GM12878 (cell line): ENCODE data around the gene HIF3A. TPM values are rescaled to one million over a fixed set of nuclear protein-coding genes. Genes with fewer than 3 reads are reported as not detected.

Experiments
- ATAC-seq: fragments of 200-7000 bp; cut with Tn5 transposase; 3 replicates; pipeline ENCODE4 v1.9.1; 2020; ENCODE audit warnings: mild to moderate bottlenecking, moderate library complexity
- BruUV-seq: library from RNA; stranded (reverse); fragments of 400-500 nt; replicated peaks from 2 replicates; lab custom pipeline; 2021; lab: Mats Ljungman, UMichigan
- CTCF ChIA-PET: fragments of 300-600 bp; sonication (Branson Sonifier 250); formaldehyde crosslinking; extraction: SDS; loops from one replicate; lab custom pipeline; 2021; ENCODE audit warnings: inconsistent platforms; lab: Yijun Ruan, JAX
- POLR2A ChIA-PET: fragments of 350-600 bp; formaldehyde crosslinking; extraction: SDS; loops from one replicate; lab custom pipeline; 2021; ENCODE audit warnings: inconsistent platforms; lab: Charles Lee
- RAD21 ChIA-PET: fragments of 300-600 bp; sonication (Branson Sonifier 250); formaldehyde crosslinking; loops from one replicate; lab custom pipeline; 2023; ENCODE audit warnings: antibody characterized with exemption; ENCODE audit not compliant: unreplicated experiment; lab: Charles Lee
- SMC1A ChIA-PET: fragments of 300-600 bp; sonication (Branson Sonifier 250); formaldehyde crosslinking; loops from one replicate; lab custom pipeline; 2023; ENCODE audit not compliant: unreplicated experiment, uncharacterized antibody; lab: Charles Lee
- DNase-seq: peaks from one replicate; pipeline ENCODE4 v3.0.0-alpha.2; 2011; ENCODE audit warnings: low read depth, low spot score
- FAIRE-seq: peaks from 3 replicates; lab custom pipeline; 2011; peaks lifted over from hg19 to GRCh38; lab: Jason Lieb, UNC
- H2AFZ ChIP-seq: 2 replicates; pipeline ENCODE4 v1.6.0; 2011; ENCODE audit warnings: low read depth, low read length, control low read depth; ENCODE audit not compliant: control insufficient read depth
- H3K27ac ChIP-seq: 2 replicates; pipeline ENCODE4 v1.5.1; 2011; ENCODE audit warnings: control low read depth; ENCODE audit not compliant: control insufficient read depth, insufficient read depth
- H3K27me3 ChIP-seq, 2 experiments: replicated peaks in 1 of 2; 2 replicates each; pipeline versions ENCODE4 v1.6.0 to v1.6.1; 2011; ENCODE audit warnings: low read length in 1 of 2; ENCODE audit not compliant: control insufficient read depth in 2 of 2, insufficient read depth in 2 of 2
- H3K36me3 ChIP-seq, 2 experiments: 2 replicates each; pipeline ENCODE4 v1.5.1; 2011; ENCODE audit warnings: low read length in 1 of 2; ENCODE audit not compliant: control insufficient read depth in 2 of 2, insufficient read depth in 2 of 2
- H3K4me1 ChIP-seq: 2 replicates; pipeline ENCODE4 v1.6.1; 2011; ENCODE audit warnings: mild to moderate bottlenecking, low read length, moderate library complexity, mixed read lengths; ENCODE audit not compliant: control insufficient read depth, insufficient read depth
- H3K4me2 ChIP-seq: 2 replicates; pipeline ENCODE4 v1.6.0; 2011; ENCODE audit warnings: control low read depth; ENCODE audit not compliant: control insufficient read depth, insufficient read depth
- H3K4me3 ChIP-seq: fragments of 200-600 bp; sonication (generic); 2 replicates; pipeline ENCODE4 v1.5.1; 2016
- H3K79me2 ChIP-seq: 2 replicates; pipeline ENCODE4 v1.6.0; 2011; ENCODE audit warnings: low read length; ENCODE audit not compliant: control insufficient read depth, insufficient read depth
- H3K9ac ChIP-seq: 2 replicates; pipeline ENCODE4 v1.8.0; 2011; ENCODE audit warnings: low read length, control low read depth, mixed read lengths; ENCODE audit not compliant: control insufficient read depth, insufficient read depth
- H3K9me3 ChIP-seq: replicated peaks from 3 replicates; pipeline ENCODE4 v1.5.1; 2011; ENCODE audit warnings: mild to moderate bottlenecking, low read length; ENCODE audit not compliant: control insufficient read depth, insufficient read depth
- H4K20me1 ChIP-seq: 2 replicates; pipeline ENCODE4 v1.6.0; 2011; ENCODE audit not compliant: control insufficient read depth, insufficient read depth
- CBX5 ChIP-seq: sonication (generic); IDR thresholded peaks from 2 replicates; pipeline ENCODE4 v1.6.1; 2016; ENCODE audit warnings: low read depth, moderate library complexity, mild to moderate bottlenecking, inconsistent platforms
- CREM ChIP-seq: IDR thresholded peaks from 2 replicates; pipeline ENCODE4 v1.6.1; 2014; ENCODE audit warnings: antibody characterized with exemption, low read depth
- FOXK2 ChIP-seq: fragments of 450-650 bp; IDR thresholded peaks from 2 replicates; pipeline ENCODE4 v1.6.1; 2017; ENCODE audit warnings: mild to moderate bottlenecking, moderate library complexity
- MYB ChIP-seq: fragments of 150-350 bp; IDR thresholded peaks from 2 replicates; pipeline ENCODE4 v1.6.1; 2014; ENCODE audit warnings: mild to moderate bottlenecking, low read depth, low read length, borderline replicate concordance
- NBN ChIP-seq: fragments of 450-650 bp; IDR thresholded peaks from 2 replicates; pipeline ENCODE4 v1.6.1; 2016
- NFYB ChIP-seq: IDR thresholded peaks from 2 replicates; pipeline ENCODE4 v1.6.1; 2011; ENCODE audit warnings: low read depth, mild to moderate bottlenecking, low read length, improper control_type of control experiment, moderate library complexity; ENCODE audit not compliant: insufficient read depth
- PAX5 ChIP-seq: IDR thresholded peaks from 2 replicates; pipeline ENCODE4 v1.6.1; 2011; ENCODE audit warnings: low read depth, low read length, borderline replicate concordance
- RB1 ChIP-seq: fragments of 450-650 bp; formaldehyde crosslinking; IDR thresholded peaks from 2 replicates; pipeline ENCODE4 v1.6.1; 2017; ENCODE audit warnings: mild to moderate bottlenecking, borderline replicate concordance
- SMAD1 ChIP-seq: fragments of 450-650 bp; IDR thresholded peaks from 2 replicates; pipeline ENCODE4 v1.6.1; 2018; ENCODE audit warnings: mild to moderate bottlenecking, low read depth; ENCODE audit not compliant: partially characterized antibody
- SPI1 ChIP-seq: IDR thresholded peaks from 2 replicates; pipeline ENCODE4 v1.6.1; 2011; ENCODE audit warnings: low read depth, mild to moderate bottlenecking, low read length, moderate library complexity, borderline replicate concordance; ENCODE audit not compliant: insufficient read depth
- STAT1 ChIP-seq: fragments of 450-650 bp; conservative IDR thresholded peaks from 2 replicates; pipeline ENCODE4 v1.6.1; 2014; ENCODE audit warnings: antibody characterized with exemption, mild to moderate bottlenecking
- WRNIP1 ChIP-seq: IDR thresholded peaks from 2 replicates; pipeline ENCODE4 v1.6.1; 2011; ENCODE audit warnings: low read depth, low read length, improper control_type of control experiment, borderline replicate concordance
- ZZZ3 ChIP-seq: IDR thresholded peaks from 2 replicates; pipeline ENCODE4 v1.6.1; 2011; ENCODE audit warnings: low read depth; ENCODE audit not compliant: control insufficient read depth, insufficient read length
- WGBS: methylation state at CpG from one replicate; pipeline ENCODE4 v1.1.6; 2016; ENCODE audit warnings: low lambda C conversion rate; ENCODE audit not compliant: insufficient replicate concordance, insufficient coverage; ENCODE audit errors: missing lambda C conversion rate; 5-methylcytosine and 5-hydroxymethylcytosine counted together
- in situ Hi-C: fragments of 300-500 bp; cut with MboI; formaldehyde crosslinking; loops from 9 replicates; pipeline ENCODE4 v1.14.3; 2018; ENCODE audit warnings: mixed read lengths
- intact Hi-C: fragments of 100-400 bp; cut with micrococcal nuclease; formaldehyde crosslinking; loops from one replicate; pipeline ENCODE4 v1.14.2; 2022; ENCODE audit not compliant: unreplicated experiment
- polyA plus RNA-seq, 11 experiments: library from polyadenylated mRNA; depleted of rRNA in 4 of 11; unstranded in 6 of 11; stranded (reverse) in 5 of 11; fragments of >200 nt; fragmentation: Nextera tagmentation in 4 of 11; fragmentation: Illumina TruSeq in 1 of 11; extraction: Ambion mirVana in 4 of 11; extraction: Trizol in 1 of 11; gene quantifications; 1 replicate in 1 of 11; 2 replicates in 10 of 11; pipeline versions ENCODE4 v1.2.1 to v1.2.3, GENCODE V29; 2011 to 2016; ENCODE audit warnings: inconsistent platforms in 2 of 11, missing spikeins in 2 of 11, low read depth in 1 of 11
- total RNA-seq, 4 experiments: library from RNA; depleted of rRNA in 3 of 4; stranded (reverse); fragments of >200 nt in 3 of 4; fragmentation: Illumina TruSeq in 1 of 4; extraction: Trizol in 1 of 4; gene quantifications; 2 replicates each; pipeline versions ENCODE4 v1.2.1 to v1.2.3, GENCODE V29; 2013 to 2021
- TF ChIP-seq, protein P1 (sequence below): IDR thresholded peaks from 2 replicates; pipeline ENCODE4 v1.6.1; 2011; ENCODE audit warnings: low read depth, low read length, improper control_type of control experiment, borderline replicate concordance

HIF3A gene
- total and polyA plus RNA-seq, 10 of the 15 experiments (the other 5 are each of a cell fraction or from before 2014, with no cell fraction given): 0.03 to 0.20 (median 0.06) TPM; not detected in 5

- in situ Hi-C loops: no loop called here
- FAIRE-seq: no peak
Measured at GRCh38 chr19:46288896-46289588, 7.8 kb upstream of the HIF3A start.

More at GRCh38 chr19:46288896-46289588, 7.8 kb upstream of the HIF3A start:
- POLR2A ChIA-PET: no interaction called here
- SMC1A ChIA-PET: no interaction called here
- Histone ChIP-seq H3K27ac (no peak overlapping the region), H3K36me3 (no peaks in the 10 kb centered on the region), H3K27me3 (no peaks in the 10 kb centered on the region), H2AFZ (no peak overlapping the region), H3K4me3 (no peak overlapping the region), H3K79me2 (no peaks in the 10 kb centered on the region), H3K4me2 (no peak overlapping the region), H3K9me3 (no peaks in the 10 kb centered on the region; the same call in 2 of the 3 replicates), H4K20me1 (no peaks in the 10 kb centered on the region), H3K4me1 (no peaks in the 10 kb centered on the region), H3K9ac (no peak overlapping the region)
- RAD21 ChIA-PET: no interaction called here
- WGBS: 46% methylated on average over 2 of the region's 6 CpGs
- no TSS peak for BruUV-seq
- no peak for ATAC-seq
- intact Hi-C loops: loop anchor here (10.0 kb wide), 1 partner anchor 106 kb away; no protein-coding TSS in a partner anchor
- TF ChIP-seq STAT1: no peak
- TF ChIP-seq, protein P1, sequence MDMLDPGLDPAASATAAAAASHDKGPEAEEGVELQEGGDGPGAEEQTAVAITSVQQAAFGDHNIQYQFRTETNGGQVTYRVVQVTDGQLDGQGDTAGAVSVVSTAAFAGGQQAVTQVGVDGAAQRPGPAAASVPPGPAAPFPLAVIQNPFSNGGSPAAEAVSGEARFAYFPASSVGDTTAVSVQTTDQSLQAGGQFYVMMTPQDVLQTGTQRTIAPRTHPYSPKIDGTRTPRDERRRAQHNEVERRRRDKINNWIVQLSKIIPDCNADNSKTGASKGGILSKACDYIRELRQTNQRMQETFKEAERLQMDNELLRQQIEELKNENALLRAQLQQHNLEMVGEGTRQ: no peak
- TF ChIP-seq NFYB: no peak
- no peak for TF ChIP-seq SMAD1
- no peak for TF ChIP-seq FOXK2
- TF ChIP-seq CREM: no peak
- TF ChIP-seq PAX5: no peak
- TF ChIP-seq CBX5: no peak
- no peak for TF ChIP-seq RB1
- TF ChIP-seq ZZZ3: no peak
- no peak for TF ChIP-seq MYB
- TF ChIP-seq SPI1: no peak
- no peak for TF ChIP-seq WRNIP1
- TF ChIP-seq NBN: no peak
- DNase-seq: no peak
- CTCF ChIA-PET: interaction anchor here (1.2 kb wide), 1 partner anchor 8 kb away, joined by 3 read pairs; no protein-coding TSS in a partner anchor
